Measurements from ENCODE around the gene SEC24B.

Gene SEC24B

GRCh38 chr4:109433205-109434006 is at the start of gene SEC24B:
Gene SEC24B, plus strand, starts transcription at chr4:109433815. Its CDS starts 55 bp downstream, at chr4:109433870.
- DNase-seq: peak; percentile 90

GRCh38 chr4:109383823-109384222 is 49.8 kb upstream of the SEC24B start:
- no peak for DNase-seq

GRCh38 chr4:109385260-109385659 is 48.4 kb upstream of the SEC24B start:
- DNase-seq: no peak

DNA sequence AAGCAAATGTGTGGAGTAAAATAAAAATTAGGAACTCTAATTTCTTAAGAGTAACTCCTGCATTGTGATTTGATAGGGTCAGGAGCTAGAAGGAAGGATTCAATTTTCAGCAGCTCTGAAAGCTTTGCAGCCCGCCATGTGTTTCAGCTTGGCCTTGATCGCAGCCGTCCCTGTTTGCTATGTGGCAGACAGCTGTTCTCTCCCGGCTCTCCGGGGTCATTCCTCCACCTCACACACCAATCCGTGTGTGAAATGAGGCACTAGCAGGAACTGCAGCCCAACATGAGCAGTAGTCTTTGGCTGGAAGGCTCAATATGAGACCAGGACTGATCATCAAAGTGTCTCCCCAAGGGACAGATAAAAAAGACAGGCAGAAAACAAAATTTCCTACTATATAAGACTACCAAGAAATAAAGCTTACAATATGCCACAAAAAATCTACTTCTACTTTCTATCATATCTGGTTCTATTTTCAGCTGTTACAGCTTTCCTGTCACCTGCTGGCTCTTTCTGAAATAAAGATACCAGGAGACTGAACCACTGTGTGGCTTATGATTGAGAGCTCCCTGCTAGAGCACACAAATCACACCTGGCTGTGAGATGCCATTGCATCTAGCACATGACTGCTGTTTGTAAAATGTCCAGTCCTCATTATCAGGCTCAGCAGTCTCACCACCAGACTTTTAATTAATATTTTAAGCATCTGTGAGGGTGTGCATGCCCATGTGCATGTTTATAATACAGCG is 44.1 kb upstream of the SEC24B start:
- DNase-seq: peak; percentile 55

DNA sequence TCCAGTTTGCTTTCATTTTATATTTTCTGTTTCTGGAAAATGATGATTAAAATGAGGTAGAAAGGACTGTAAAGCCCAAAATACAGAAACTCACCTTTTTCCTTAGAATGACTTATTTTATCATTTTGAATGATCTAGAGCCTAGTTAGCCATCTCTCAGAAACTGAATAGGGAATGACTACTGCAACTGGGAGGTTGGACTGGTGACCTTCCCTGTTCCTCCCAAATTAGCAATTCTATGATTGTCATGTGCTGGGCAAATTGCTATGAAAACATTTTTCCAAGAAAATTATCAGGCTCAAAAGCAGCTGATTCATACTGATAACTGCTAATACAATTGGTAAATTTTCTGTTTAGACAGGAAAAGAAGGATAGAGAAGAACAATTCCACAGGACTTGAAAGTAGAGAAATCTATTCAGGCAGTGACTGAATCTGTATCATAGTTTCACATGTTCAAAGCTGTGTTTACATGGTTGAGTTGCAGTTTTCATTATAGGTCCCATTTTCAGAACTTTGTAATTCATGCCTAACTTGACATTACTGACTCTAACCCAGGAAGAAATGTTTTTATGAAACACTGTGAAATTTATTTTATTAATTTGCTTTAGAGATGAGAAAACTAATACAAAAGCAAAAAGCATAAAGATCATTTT is 43.4 kb upstream of the SEC24B start:
- no peak for DNase-seq

GRCh38 chr4:109395694-109396093 is 37.9 kb upstream of the SEC24B start:
- DNase-seq: no peak

- DNase-seq: no peak
Observed at GRCh38 chr4:109398928-109399327, 34.7 kb upstream of the SEC24B start.

DNA sequence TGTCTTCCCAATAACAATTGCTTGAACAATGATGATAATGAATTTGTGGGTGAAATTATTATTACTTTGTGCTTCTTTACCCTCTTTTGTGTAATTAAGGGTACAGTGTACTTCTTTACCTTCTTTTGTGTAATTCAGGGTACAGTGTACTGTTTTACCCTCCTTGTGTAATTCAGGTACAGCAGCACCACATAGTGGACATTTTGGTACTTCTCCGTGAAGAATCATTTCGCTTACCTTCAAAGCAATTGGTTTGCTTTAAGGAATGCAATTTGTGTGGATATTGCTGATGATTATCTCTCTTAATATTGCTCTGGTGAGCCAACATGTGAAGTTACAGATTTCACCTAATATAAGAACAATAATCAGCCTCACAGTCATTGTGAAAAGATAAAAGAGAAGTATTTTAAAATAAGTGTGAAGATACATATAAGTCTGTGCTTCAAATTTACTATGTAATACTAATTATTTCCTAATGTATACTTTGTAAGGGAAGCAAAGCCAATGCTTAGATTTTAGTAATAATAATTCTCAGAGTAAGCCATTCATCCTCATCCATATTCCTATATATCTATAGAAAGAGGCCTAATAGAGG is 27.2 kb upstream of the SEC24B start:
- no peak for DNase-seq

GRCh38 chr4:109407027-109407737 is 26.4 kb upstream of the SEC24B start:
- DNase-seq: no peak

- DNase-seq: no peak
Observed at GRCh38 chr4:109408711-109409110, 24.9 kb upstream of the SEC24B start.

DNA sequence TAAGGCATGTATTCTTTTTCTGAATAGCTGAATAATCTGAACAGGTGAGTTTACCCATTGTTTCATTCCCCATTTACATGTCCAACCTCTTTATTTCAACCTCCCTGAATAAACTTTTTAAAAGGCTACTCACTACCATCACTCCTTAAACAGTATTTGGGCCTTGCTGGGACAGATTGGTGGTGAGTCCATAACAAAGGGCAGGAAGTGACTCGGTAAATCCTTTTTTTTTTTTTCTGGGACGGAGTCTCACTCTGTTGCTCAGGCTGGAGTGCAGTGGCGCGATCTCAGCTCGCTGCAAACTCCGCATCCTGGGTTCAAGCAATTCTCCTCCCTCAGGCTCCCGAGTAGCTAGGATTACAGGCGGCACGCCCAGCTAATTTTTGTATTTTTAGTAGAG is 23.4 kb upstream of the SEC24B start:
- DNase-seq: no peak

DNA sequence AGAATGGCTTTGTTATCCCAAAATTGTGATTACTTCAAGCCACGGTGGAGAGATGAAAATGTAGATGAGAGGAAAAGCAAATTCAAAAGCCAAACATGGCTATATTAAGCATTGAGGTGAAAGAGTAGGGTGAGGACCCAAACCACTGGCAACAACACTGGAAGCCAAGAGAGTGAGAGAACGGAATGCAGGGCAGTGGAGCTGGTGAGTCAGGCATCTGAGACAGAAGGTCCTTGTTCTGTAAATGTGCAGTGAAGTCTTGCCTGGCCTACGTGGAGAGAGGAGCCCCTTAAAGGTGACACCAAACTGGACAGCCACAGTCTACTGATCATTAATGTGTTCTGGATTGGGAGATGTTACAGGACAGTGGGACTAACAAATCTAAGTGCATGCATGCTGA is 22.8 kb upstream of the SEC24B start:
- DNase-seq: peak; percentile 48

- peak; percentile 75 for DNase-seq
Observed at GRCh38 chr4:109411964-109412363, 21.7 kb upstream of the SEC24B start.

GRCh38 chr4:109412776-109413175 is 20.8 kb upstream of the SEC24B start:
- no peak for DNase-seq

GRCh38 chr4:109414938-109415337 is 18.7 kb upstream of the SEC24B start:
- no peak for DNase-seq

DNA sequence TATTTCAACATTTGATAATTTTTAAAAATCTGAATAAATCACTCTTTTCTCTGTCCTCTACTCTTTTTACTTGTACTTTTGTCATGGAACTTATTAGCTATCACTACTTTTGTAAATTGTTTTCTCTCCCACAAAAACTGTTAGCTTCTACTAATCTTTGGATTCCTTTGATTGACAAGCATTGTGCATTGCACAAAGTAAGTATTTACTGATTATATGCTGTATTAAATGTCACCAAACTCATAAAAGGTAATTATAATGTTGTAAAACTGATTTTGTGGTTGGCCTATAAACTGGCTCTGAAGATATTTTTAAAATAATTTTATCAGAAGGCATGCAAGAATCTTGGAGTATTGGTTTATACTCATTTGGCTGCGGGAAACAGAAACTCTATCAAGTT is 15.0 kb upstream of the SEC24B start:
- DNase-seq: no peak

GRCh38 chr4:109419679-109420078 is 13.9 kb upstream of the SEC24B start:
- DNase-seq: no peak

GRCh38 chr4:109424093-109424841 is 9.3 kb upstream of the SEC24B start:
- no peak for DNase-seq

- DNase-seq: no peak
Observed at GRCh38 chr4:109425405-109425804, 8.2 kb upstream of the SEC24B start.

GRCh38 chr4:109429545-109429944 is 4.1 kb upstream of the SEC24B start:
- no peak for DNase-seq

- DNase-seq: no peak
Observed at GRCh38 chr4:109432203-109432602, 1.4 kb upstream of the SEC24B start.

DNA sequence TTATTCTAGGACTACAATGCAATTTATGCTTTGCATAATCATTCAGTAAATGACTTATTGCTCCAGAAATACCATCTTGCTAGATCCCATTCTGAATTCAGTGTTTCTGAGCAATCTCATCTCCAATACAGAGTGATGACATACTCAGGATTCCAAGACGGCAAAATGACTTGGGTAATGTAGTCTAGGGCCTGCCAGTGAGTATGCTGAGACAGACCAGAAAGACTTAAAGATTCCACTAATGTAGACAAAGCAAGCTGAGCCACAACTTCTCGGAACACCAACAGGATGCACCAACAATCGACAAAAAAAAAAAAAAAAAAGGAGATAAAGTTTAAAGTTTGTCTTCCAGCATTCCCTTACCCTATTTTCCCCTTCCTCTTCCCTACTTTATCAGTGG is 919 bp upstream of the SEC24B start:
- DNase-seq: no peak
